AG09319 (cell line): ENCODE data around the gene RASSF1.

Source experiments
- DNase-seq: peaks from one replicate; pipeline ENCODE4 v3.0.0-alpha.2; 2010; ENCODE audit warnings: low read depth; ENCODE audit errors: extremely low read depth
- TF ChIP-seq, protein P1 (sequence below): IDR thresholded peaks from 2 replicates; pipeline ENCODE4 v1.5.1; 2011; ENCODE audit warnings: low read depth, mild to moderate bottlenecking, inconsistent platforms, low read length, moderate library complexity

The RASSF1 gene

DNA sequence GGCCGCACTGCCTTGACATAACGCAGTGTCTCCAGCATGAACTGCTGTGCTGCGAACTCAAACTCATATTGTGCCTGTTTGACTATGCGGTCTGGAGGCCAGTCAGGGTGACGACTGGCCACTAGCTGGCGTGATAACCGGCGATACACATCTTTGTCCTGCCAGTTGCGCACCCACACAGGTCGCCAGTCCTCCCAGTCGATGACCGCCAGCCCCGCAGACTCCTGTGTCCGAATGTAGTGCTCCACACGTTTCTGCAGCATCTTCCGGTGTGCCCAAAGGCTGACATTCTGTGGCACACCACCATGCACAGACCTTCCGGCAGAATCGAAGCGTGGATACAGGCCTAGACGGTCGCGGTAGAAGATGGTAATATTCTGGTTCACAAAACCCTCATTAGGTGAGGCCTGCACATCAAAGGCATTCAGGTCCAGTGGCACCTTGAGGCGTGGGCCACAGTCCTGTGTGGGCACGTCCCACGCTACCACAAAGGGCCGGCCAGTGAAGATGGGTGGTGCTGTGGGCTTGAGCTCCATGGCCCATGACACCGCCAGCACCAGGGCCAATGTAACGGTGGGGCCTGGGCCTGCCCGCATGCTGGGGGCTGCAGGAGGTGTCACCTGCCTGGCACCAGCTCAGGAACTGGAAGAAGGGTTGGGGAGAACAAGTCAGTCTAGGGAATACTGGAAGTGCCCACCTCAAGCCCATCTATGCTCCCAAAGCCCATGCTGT is 20.6 kb downstream of the RASSF1 start:
- DNase-seq: no peak
- TF ChIP-seq, protein P1, sequence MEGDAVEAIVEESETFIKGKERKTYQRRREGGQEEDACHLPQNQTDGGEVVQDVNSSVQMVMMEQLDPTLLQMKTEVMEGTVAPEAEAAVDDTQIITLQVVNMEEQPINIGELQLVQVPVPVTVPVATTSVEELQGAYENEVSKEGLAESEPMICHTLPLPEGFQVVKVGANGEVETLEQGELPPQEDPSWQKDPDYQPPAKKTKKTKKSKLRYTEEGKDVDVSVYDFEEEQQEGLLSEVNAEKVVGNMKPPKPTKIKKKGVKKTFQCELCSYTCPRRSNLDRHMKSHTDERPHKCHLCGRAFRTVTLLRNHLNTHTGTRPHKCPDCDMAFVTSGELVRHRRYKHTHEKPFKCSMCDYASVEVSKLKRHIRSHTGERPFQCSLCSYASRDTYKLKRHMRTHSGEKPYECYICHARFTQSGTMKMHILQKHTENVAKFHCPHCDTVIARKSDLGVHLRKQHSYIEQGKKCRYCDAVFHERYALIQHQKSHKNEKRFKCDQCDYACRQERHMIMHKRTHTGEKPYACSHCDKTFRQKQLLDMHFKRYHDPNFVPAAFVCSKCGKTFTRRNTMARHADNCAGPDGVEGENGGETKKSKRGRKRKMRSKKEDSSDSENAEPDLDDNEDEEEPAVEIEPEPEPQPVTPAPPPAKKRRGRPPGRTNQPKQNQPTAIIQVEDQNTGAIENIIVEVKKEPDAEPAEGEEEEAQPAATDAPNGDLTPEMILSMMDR: no peak

DNA sequence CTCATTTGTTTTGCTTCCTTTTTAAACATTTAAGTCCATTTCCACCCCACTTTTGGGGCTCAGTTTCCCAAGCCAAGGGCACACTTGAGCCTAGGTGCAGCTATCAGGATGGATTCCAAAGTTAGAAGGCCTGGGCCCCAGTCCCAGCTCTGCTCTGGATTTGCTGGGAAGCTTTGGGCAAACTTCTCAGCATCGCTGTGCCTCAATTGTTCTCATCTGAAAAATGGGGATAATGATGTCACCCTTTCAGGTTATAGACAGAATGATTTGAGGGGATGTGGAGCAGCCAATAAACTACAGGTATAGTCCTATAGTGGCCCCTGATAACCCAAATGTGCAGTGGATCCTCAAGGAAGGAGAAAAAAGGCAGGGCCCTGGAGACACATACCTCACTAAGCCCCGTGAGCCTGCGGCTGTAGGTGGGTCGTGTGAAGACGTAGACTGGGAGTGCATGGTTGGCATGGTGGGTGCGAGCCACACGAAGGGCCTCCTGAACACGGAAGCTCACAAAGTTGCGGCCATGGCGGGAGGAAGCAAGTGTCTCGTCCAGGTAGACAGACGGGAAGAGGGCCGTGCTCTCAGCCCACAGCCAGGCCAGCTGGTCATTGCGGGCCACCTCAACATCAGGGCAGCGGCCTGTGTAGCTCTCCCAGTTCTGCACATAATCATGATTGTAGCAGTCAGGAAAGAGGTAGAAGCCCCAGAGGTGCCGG is 21.3 kb downstream of the RASSF1 start:
- TF ChIP-seq, protein P1: no peak
- DNase-seq: no peak

DNA sequence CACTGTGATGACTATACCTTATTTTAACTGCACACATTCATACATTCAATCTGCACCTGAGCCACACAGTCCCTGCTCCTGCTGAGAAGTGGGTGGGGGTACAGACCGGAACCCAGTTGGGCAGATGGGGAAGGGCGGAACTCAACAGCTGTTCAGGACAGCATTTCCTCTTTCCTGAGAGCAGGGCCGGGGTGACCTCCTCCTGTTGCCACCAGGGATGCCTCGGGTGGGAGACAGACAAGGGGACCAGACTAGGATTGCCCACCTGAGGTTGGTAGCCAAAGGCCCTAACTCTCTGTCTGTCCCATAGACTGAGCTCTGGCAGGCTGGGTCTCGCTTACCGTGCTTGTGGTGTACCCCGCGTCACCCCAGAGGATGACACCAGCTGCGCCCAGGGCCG is 22.0 kb downstream of the RASSF1 start:
- no peak for DNase-seq
- TF ChIP-seq, protein P1: no peak

DNA sequence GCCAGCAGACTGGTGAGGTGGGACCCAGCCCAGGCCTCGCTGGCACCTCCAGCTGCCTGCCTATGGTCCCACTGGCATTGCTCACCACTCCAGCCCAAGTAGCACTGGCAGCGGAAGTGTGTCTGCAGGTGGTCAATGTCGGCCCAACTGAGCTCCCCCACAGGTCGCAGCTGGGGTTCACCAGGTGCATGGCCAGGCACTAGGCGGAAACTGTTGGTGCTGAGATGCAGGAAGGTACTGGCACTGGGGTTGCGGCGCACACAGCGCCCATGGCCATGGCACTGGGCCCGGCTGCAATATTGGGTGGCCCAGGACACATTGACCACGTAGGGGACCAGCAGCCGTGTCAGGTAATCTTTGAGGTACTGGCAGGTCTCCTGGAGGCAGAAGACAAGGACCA is 22.5 kb downstream of the RASSF1 start:
- DNase-seq: no peak
- TF ChIP-seq, protein P1: no peak

DNA sequence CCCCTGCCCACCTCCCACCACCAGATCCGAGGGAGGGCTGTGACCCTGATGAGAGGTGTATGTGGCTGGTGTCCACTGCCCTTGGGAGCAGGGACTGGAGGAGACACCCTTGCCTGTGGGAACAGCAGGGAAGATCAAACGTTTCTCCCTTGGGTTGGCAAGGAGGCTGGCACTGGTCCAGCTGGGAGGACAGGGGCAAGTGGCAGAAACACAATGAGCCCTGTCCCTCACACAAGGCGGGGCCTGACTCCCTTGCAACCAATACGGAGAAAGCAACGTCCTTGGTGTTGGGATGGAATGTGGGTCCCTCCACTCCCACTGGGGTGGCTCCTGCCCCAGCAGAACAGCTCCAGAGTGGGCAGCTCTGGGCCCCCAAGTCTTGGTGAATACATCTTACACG is 23.3 kb downstream of the RASSF1 start:
- DNase-seq: no peak
- TF ChIP-seq, protein P1: no peak

DNA sequence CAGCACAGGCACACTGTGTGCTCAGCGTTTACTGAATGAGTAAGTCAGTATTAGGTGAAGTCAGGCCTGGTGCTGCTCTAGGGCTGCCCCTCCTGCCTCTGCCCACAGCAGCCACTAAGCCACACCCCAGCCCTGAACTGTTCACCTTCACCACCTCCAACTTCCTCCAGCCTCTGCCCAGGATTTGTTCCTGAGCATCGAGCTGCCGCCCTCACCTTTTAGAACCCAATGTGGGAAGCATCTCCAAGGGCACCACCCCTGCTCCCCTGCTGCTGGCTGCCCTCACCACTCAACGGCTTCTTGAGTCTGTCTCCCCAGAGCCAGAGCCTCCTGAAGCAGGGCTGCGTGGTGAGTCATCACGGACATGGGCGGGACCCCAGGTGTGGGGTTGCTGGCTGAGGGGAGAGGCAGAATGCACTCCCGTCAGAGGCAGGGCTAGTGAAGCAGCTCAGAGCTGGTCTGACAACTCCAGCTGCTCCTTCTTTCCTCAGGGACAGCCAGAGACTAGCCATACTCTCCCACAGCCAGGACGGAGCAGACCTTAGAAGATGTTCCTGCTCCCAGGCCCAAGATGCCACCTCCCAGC is 23.9 kb downstream of the RASSF1 start:
- DNase-seq: no peak
- TF ChIP-seq, protein P1: no peak

DNA sequence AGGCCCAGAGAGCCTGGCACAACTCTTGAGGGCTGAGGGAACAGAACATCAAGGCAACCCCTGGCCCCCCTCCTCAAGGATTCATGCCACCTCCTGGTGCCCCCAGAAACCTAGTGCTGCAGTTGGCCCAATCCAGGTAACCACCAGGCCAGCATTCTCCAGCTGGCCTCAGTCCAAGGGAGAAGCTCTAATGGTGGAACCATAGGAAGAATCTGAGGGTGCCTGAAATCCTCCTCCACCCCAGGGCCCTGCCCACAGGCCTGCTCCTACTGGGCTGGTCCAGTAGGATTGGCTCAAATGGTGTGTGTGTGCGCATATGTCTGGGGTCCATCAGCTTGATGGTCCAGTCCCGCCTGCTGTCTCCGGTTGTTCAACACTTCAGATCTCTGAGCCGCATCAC is 25.8 kb downstream of the RASSF1 start:
- DNase-seq: no peak
- TF ChIP-seq, protein P1: no peak
